HT-29 (cell line): ENCODE measurements around the gene ZBTB17. TPM values are rescaled to one million over a fixed set of nuclear protein-coding genes. Genes with fewer than 3 reads are reported as not detected.
"Not testable (repeated sequence)": the region's sequence is repeated elsewhere in the genome, so short reads cannot be mapped to it uniquely, and the experiment has no call there.

Experiments used
- DNase-seq: peaks from one replicate; pipeline ENCODE4 v3.0.0-alpha.2; 2015; ENCODE audit warnings: low spot score
- total RNA-seq: library from RNA; depleted of rRNA; stranded (reverse); fragments of >200 nt; shearing (Covaris generic); gene quantifications from 2 replicates; pipeline ENCODE4 v1.2.3, GENCODE V29; 2014

The ZBTB17 gene
- total RNA-seq, 1 experiment from 2014 or later = 44.1 TPM

DNA sequence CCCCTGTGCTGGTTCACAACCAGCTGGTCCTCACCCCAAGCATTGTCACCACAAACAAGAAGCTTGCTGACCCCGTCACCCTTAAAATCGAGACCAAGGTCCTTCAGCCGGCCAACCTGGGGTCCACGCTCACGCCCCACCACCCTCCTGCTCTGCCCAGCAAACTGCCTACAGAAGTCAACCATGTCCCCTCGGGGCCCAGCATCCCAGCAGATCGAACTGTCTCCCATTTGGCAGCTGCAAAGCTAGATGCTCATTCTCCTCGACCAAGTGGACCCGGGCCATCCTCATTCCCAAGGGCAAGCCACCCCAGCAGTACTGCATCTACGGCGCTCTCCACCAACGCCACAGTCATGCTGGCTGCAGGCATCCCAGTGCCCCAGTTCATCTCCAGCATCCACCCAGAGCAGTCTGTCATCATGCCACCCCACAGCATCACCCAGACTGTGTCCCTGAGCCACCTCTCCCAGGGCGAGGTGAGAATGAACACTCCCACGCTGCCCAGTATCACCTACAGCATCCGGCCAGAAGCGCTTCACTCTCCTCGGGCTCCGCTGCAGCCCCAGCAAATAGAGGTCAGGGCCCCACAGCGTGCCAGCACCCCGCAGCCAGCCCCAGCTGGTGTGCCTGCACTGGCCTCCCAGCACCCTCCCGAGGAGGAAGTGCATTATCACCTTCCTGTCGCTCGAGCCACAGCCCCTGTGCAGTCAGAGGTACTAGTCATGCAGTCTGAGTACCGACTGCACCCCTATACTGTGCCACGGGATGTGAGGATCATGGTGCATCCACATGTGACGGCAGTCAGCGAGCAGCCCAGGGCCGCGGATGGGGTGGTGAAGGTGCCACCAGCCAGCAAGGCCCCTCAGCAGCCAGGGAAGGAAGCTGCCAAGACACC lies 40.6 kb downstream of the ZBTB17 start:
- DNase-seq = no peak

GRCh38 chr1:15934211-15935055 lies 41.5 kb downstream of the ZBTB17 start:
- DNase-seq = no peak

- no peak for DNase-seq
These were observed 42.2 kb downstream of the ZBTB17 start for GRCh38 chr1:15933684-15934083.

DNA sequence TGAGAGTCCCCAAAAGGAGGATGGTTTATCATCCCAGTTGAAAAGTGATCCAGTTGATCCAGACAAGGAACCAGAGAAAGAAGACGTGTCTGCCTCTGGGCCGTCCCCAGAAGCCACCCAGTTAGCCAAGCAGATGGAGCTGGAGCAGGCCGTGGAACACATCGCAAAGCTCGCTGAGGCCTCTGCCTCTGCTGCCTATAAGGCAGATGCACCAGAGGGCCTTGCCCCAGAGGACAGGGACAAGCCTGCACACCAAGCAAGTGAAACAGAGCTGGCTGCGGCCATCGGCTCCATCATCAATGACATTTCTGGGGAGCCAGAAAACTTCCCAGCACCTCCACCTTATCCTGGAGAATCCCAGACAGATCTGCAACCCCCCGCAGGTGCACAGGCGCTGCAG lies 43.3 kb downstream of the ZBTB17 start:
- DNase-seq = no peak

DNA sequence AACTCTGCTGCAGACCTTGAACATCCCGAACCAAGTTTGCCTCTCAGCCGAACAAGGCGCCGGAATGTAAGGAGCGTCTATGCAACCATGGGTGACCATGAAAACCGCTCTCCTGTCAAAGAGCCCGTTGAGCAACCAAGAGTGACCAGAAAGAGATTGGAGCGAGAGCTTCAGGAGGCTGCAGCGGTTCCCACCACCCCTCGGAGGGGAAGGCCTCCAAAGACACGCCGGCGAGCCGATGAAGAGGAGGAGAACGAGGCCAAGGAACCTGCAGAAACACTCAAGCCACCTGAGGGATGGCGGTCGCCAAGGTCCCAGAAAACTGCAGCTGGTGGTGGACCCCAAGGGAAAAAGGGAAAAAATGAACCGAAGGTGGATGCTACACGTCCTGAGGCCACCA lies 44.0 kb downstream of the ZBTB17 start:
- DNase-seq = no peak

- no peak for DNase-seq
These were observed 44.5 kb downstream of the ZBTB17 start for GRCh38 chr1:15931401-15931800.

DNA sequence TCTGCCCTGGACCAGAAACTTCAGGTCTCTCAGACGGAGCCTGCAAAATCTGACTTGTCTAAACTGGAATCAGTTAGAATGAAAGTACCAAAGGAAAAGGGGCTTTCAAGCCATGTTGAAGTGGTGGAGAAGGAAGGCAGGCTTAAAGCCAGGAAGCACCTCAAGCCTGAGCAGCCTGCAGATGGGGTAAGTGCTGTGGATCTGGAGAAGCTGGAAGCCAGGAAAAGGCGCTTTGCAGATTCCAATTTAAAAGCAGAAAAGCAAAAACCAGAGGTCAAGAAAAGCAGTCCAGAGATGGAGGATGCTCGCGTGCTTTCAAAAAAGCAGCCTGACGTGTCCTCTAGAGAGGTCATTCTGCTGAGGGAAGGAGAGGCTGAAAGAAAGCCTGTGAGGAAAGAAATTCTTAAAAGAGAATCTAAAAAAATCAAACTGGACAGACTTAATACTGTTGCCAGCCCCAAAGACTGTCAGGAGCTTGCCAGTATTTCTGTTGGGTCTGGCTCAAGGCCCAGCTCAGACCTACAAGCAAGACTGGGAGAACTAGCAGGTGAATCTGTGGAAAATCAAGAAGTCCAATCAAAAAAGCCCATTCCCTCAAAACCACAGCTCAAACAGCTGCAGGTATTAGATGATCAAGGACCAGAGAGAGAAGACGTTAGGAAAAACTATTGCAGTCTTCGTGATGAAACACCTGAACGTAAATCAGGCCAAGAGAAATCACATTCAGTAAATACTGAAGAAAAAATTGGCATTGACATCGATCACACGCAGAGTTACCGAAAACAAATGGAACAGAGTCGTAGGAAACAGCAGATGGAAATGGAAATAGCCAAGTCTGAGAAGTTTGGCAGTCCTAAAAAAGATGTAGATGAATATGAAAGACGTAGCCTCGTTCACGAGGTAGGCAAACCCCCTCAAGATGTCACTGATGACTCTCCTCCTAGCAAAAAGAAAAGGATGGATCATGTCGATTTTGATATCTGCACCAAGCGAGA lies 46.6 kb downstream of the ZBTB17 start:
- no peak for DNase-seq

GRCh38 chr1:15926448-15926847 lies 49.5 kb downstream of the ZBTB17 start:
- DNase-seq = not testable (repeated sequence)

GRCh38 chr1:15923241-15923640 lies 52.7 kb downstream of the ZBTB17 start:
- peak; percentile 18 for DNase-seq

DNA sequence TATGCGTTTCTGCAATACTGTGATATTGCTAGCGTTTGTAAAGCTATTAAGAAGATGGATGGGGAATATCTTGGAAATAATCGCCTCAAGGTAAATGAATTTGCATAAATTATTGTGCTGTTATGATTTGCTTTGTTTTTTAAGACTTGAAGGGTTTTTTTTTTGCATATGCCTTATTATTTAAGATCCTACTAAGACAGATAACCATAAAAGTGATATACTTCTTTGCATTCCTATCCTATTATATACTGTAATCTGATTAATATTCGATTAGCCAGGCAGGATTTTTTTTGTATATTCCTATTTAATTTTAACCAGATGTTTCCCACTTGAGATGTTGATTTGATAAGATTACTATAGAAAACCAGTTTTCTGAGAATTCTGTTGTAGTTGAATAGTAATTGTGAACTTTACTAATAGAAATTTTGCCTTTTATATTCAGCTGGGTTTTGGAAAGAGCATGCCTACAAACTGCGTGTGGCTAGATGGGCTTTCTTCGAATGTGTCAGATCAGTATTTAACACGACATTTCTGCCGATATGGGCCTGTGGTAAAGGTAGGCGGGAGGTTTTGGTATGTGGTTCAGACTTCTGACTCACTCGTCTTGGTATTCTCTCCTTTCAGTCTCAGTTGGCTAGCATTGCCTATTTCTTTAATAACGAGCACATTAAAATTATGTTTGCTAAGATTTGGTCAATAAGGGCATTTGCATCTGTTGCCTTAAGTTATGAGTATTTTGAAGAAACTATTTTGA lies 56.8 kb downstream of the ZBTB17 start:
- DNase-seq = peak; percentile 44

GRCh38 chr1:15916916-15917315 lies 59.0 kb downstream of the ZBTB17 start:
- DNase-seq = no peak

GRCh38 chr1:15916417-15916816 lies 59.5 kb downstream of the ZBTB17 start:
- no peak for DNase-seq

GRCh38 chr1:15915991-15916390 lies 59.9 kb downstream of the ZBTB17 start:
- no peak for DNase-seq

GRCh38 chr1:15913607-15914006 lies 62.3 kb downstream of the ZBTB17 start:
- DNase-seq = not testable (repeated sequence)

DNA sequence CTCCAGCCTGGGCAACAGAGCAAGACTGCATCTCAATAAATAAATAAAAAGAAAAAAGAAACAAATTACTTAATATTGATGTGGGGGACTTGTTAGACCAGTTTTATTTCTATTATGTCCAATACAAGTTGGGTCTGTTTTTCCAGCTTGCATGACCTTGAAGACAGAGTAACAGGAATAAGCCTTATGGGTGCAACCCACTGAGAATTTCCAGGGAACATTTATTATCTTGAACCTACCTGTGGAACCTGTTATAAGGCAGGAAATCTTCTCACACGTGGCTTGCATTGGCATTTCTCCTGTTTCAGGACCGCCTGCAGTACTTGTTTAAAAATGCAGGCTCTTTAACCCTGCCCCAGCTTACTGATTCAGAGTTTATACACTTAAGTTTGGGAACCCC lies 64.0 kb downstream of the ZBTB17 start:
- peak; percentile 12 for DNase-seq

DNA sequence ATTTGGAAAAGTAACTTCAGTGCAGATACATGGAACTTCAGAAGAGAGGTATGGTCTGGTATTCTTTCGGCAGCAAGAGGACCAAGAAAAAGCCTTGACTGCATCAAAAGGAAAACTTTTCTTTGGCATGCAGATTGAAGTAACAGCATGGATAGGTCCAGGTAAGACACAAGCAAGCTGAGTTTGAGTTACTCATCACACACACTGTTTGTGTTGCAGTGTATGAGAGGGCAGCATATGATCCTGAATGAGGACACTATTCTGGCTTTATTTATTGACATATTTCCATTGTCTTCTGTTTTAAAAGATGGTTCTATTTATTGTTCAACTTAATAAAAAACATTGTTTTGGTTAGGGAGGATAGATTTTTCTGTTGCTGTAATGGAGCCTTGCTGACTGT lies 64.8 kb downstream of the ZBTB17 start:
- DNase-seq = no peak

DNA sequence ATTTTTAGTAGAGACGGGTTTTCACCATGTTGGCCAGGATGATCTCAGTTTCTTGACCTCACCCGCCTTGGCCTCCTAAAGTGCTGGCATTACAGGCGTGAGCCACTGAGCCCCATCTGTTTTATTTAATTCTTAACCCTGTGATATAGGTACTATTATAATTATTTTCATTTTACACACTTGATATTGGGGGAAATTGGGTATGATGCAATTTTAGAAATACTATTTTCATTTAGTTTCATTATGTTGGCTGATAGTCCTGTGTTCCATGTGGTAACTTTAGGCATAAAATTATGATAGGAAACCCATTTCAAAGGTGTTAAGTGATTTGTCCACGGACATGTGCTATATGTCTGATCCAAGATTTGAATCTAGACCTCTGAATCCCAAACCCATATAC lies 67.3 kb downstream of the ZBTB17 start:
- no peak for DNase-seq

DNA sequence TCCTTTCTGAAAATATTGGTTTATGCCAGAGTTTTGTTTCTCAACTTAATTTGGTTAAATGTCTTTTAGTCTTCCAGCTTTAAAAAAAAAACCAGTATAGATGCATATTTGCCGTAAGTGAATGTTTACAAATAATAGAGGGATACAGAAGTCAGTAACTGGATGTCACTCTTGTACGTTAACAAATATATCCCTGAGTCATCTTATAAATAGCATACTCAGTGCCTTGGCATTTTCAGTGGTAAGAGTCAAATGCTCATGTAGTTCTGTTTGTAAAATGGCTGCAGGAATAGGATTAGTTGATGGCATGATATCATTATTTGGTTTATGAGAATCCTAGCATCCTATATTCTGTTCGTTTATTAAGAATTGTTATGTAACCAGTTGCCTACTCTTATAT lies 73.0 kb downstream of the ZBTB17 start:
- no peak for DNase-seq

- no peak for DNase-seq
These were observed 75.1 kb downstream of the ZBTB17 start for GRCh38 chr1:15900662-15901279.

- no peak for DNase-seq
These were observed 76.6 kb downstream of the ZBTB17 start for GRCh38 chr1:15899266-15899665.
